GM11168 (cell line): Measurements from ENCODE around the gene SRGAP2C.
"Not testable (repeated sequence)": the region's sequence is repeated elsewhere in the genome, so short reads cannot be mapped to it uniquely, and the experiment has no call there.

ENCODE experiments used
- in situ Hi-C: fragments of 300-500 bp; cut with MboI; formaldehyde crosslinking; loops from one replicate; pipeline ENCODE4 v1.12.0; 2022; ENCODE audit warnings: low sequenced_read_pairs; ENCODE audit not compliant: unreplicated experiment

Gene SRGAP2C

GRCh38 chr1:121271143-121271715 lies 86.5 kb downstream of the SRGAP2C start:
- in situ Hi-C loops: not testable (repeated sequence)

- in situ Hi-C loops: not testable (repeated sequence)
Observed at GRCh38 chr1:121275435-121275834, 90.7 kb downstream of the SRGAP2C start.

GRCh38 chr1:121278202-121278601 lies 93.4 kb downstream of the SRGAP2C start:
- in situ Hi-C loops: not testable (repeated sequence)

- in situ Hi-C loops: not testable (repeated sequence)
Observed at GRCh38 chr1:121278777-121279547, 94.2 kb downstream of the SRGAP2C start.

GRCh38 chr1:121279548-121279898 lies 94.7 kb downstream of the SRGAP2C start:
- in situ Hi-C loops: not testable (repeated sequence)

GRCh38 chr1:121280699-121281317 lies 96.0 kb downstream of the SRGAP2C start:
- in situ Hi-C loops: not testable (repeated sequence)

- in situ Hi-C loops: not testable (repeated sequence)
Observed at GRCh38 chr1:121281480-121281879, 96.7 kb downstream of the SRGAP2C start.

- in situ Hi-C loops: not testable (repeated sequence)
Observed at GRCh38 chr1:121283587-121284180, 98.9 kb downstream of the SRGAP2C start.

- in situ Hi-C loops: not testable (repeated sequence)
Observed at GRCh38 chr1:121292590-121292989, 107.8 kb downstream of the SRGAP2C start.

GRCh38 chr1:121293263-121294204 lies 108.8 kb downstream of the SRGAP2C start:
- in situ Hi-C loops: not testable (repeated sequence)

- in situ Hi-C loops: not testable (repeated sequence)
Observed at GRCh38 chr1:121294205-121294570, 109.4 kb downstream of the SRGAP2C start.

GRCh38 chr1:121296563-121296962 lies 111.8 kb downstream of the SRGAP2C start:
- in situ Hi-C loops: not testable (repeated sequence)

- in situ Hi-C loops: not testable (repeated sequence)
Observed at GRCh38 chr1:121298529-121298928, 113.8 kb downstream of the SRGAP2C start.

GRCh38 chr1:121299514-121300149 lies 114.9 kb downstream of the SRGAP2C start:
- in situ Hi-C loops: not testable (repeated sequence)

GRCh38 chr1:121301876-121302275 lies 117.1 kb downstream of the SRGAP2C start:
- in situ Hi-C loops: not testable (repeated sequence)

GRCh38 chr1:121307759-121308158 lies 123.0 kb downstream of the SRGAP2C start:
- in situ Hi-C loops: not testable (repeated sequence)

- in situ Hi-C loops: not testable (repeated sequence)
Observed at GRCh38 chr1:121315509-121315908, 130.7 kb downstream of the SRGAP2C start.

GRCh38 chr1:121316081-121316480 lies 131.3 kb downstream of the SRGAP2C start:
- in situ Hi-C loops: not testable (repeated sequence)
